22Rv1 (cell line): ENCODE results near the gene MRO.

Source experiments
- H3K27ac ChIP-seq: fragments of 450-650 bp; 2 replicates; pipeline ENCODE4 v1.5.1; 2017
- CTCF ChIP-seq: fragments of 450-650 bp; IDR thresholded peaks from 2 replicates; pipeline ENCODE4 v1.5.1; 2017; ENCODE audit warnings: mild to moderate bottlenecking
- ZFX ChIP-seq: fragments of 450-650 bp; IDR thresholded peaks from 2 replicates; pipeline ENCODE4 v1.6.1; 2017; ENCODE audit warnings: antibody characterized with exemption, borderline replicate concordance

The MRO gene

GRCh38 chr18:50832754-50833153 lies 12.9 kb upstream of the MRO start:
- H3K27ac ChIP-seq: no peak overlapping the region
- TF ChIP-seq ZFX: no peak

- no peak overlapping the region for H3K27ac ChIP-seq
- TF ChIP-seq CTCF: no peak
- no peak for TF ChIP-seq ZFX
Observed at GRCh38 chr18:50830544-50830943, 10.7 kb upstream of the MRO start.

- TF ChIP-seq ZFX: no peak
- no peak for TF ChIP-seq CTCF
- no peak overlapping the region for H3K27ac ChIP-seq
Observed at GRCh38 chr18:50829644-50830043, 9.8 kb upstream of the MRO start.

- H3K27ac ChIP-seq: no peak overlapping the region
- TF ChIP-seq ZFX (no peak), CTCF (no peak)
Observed at GRCh38 chr18:50826027-50826426, 6.2 kb upstream of the MRO start.

- TF ChIP-seq CTCF (no peak), ZFX (no peak)
- no peak overlapping the region for H3K27ac ChIP-seq
Observed at GRCh38 chr18:50825621-50826020, 5.8 kb upstream of the MRO start.

- H3K27ac ChIP-seq: no peak overlapping the region
- no peak for TF ChIP-seq ZFX
- no peak for TF ChIP-seq CTCF
Observed at GRCh38 chr18:50822756-50823155, 2.9 kb upstream of the MRO start.

- TF ChIP-seq ZFX (no peak), CTCF (no peak)
- no peak overlapping the region for H3K27ac ChIP-seq
Observed at GRCh38 chr18:50820901-50821520, 1.2 kb upstream of the MRO start.
